ENCODE measurements around the gene SPSB3. TPM values are rescaled to one million over a fixed set of nuclear protein-coding genes. Genes with fewer than 3 reads are reported as not detected.

SPSB3 gene
- total and polyA plus RNA-seq, 4 donors = 27.7 to 60.5 (median 37.8) TPM

- TF ChIP-seq REST (IDR thresholded peaks at IDR 0.05) (no peak), FOXA1 (IDR thresholded peaks at IDR 0.05) (no peak)
Observed at GRCh38 chr16:1743376-1744337, 38.7 kb downstream of the SPSB3 start (continued).

DNA sequence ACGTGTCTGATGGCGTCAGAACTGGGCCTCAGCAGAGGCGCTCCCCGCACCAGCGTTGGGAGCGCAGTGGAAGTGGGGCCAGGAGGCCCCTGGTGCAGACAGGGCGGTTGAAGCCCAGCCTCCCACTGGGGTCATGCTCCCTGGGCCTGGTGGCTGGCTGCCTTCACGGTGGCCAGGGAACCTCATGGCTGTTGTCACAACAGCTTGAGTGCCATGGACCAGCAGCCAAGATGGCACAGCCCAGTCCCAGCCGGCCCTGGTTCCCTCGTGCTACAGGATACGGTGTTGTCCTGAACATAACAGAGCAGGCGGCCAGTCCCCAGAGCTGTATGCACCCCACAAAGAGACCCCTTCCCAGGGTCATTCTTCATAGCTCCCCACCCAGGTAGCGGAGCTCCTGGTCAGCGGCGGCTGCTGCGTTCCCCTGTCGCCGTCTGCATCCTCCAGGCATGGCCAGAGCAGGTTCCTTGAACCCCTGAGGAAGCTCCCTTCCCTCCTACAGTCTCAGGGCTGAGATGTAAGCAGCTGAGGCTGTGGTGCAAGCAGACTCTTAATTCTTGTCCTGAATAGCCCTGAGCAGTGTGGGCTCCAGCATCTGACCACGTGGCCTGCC is 40.7 kb downstream of the SPSB3 start:
- WGBS = 97% methylated on average over 19 of the region's 19 CpGs
- no peaks in the 10 kb centered on the region for H3K27me3 ChIP-seq (ENCODE audit: control insufficient read depth in 4 of 4, insufficient read depth in 4 of 4, low read length in 3 of 4)
- no peak overlapping the region for H3K9ac ChIP-seq (ENCODE audit: low read depth in 1 of 2, low read length in 2 of 2)
- no peaks in the 10 kb centered on the region for H3K9me3 ChIP-seq (ENCODE audit: control insufficient read depth in 4 of 4, low read length in 3 of 4)
- peaks cover 4 to 39% (median 7%) of the 10 kb centered on the region in 4 donors for H3K36me3 ChIP-seq (ENCODE audit: control insufficient read depth in 4 of 4, insufficient read depth in 3 of 4, low read depth in 1 of 4, low read length in 3 of 4)
- no peaks in the 10 kb centered on the region for H3K4me1 ChIP-seq (ENCODE audit: control insufficient read depth in 4 of 4, insufficient read depth in 4 of 4, low read length in 3 of 4)
- TF ChIP-seq HNF4A (conservative IDR thresholded peaks at IDR 0.05) = no peak
- no peak for TF ChIP-seq FOXA1 (IDR thresholded peaks at IDR 0.05)
- no peak for TF ChIP-seq HNF4G (IDR thresholded peaks at IDR 0.05)
- no peak for TF ChIP-seq REST (IDR thresholded peaks at IDR 0.05)
- no peak for TF ChIP-seq GABPA (IDR thresholded peaks at IDR 0.05 in 1 of 2, conservative IDR thresholded peaks at IDR 0.05 in 1 of 2)
- TF ChIP-seq RXRA (IDR thresholded peaks at IDR 0.05) = no peak
- TF ChIP-seq EGR1 (IDR thresholded peaks at IDR 0.05; ENCODE audit: low read depth in 2 of 2) = no peak
- TF ChIP-seq, protein P1, sequence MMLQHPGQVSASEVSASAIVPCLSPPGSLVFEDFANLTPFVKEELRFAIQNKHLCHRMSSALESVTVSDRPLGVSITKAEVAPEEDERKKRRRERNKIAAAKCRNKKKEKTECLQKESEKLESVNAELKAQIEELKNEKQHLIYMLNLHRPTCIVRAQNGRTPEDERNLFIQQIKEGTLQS (IDR thresholded peaks at IDR 0.05) = no peak
- no peak for TF ChIP-seq SP1 (IDR thresholded peaks at IDR 0.05)
- no peak for TF ChIP-seq RAD21 (IDR thresholded peaks at IDR 0.05)
- no peak for TF ChIP-seq MAX (IDR thresholded peaks at IDR 0.05)
- no peak for TF ChIP-seq FOXA2 (IDR thresholded peaks at IDR 0.05)
- no peak for TF ChIP-seq CTCF (IDR thresholded peaks at IDR 0.05; ENCODE audit: low read depth, low read length, missing input control)
- TF ChIP-seq NR2F2 (IDR thresholded peaks at IDR 0.05) = no peak
- TF ChIP-seq, protein P2, sequence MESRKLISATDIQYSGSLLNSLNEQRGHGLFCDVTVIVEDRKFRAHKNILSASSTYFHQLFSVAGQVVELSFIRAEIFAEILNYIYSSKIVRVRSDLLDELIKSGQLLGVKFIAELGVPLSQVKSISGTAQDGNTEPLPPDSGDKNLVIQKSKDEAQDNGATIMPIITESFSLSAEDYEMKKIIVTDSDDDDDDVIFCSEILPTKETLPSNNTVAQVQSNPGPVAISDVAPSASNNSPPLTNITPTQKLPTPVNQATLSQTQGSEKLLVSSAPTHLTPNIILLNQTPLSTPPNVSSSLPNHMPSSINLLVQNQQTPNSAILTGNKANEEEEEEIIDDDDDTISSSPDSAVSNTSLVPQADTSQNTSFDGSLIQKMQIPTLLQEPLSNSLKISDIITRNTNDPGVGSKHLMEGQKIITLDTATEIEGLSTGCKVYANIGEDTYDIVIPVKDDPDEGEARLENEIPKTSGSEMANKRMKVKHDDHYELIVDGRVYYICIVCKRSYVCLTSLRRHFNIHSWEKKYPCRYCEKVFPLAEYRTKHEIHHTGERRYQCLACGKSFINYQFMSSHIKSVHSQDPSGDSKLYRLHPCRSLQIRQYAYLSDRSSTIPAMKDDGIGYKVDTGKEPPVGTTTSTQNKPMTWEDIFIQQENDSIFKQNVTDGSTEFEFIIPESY (IDR thresholded peaks at IDR 0.05) = no peak
- no peak for TF ChIP-seq TAF1 (conservative IDR thresholded peaks at IDR 0.05)
- no peak for TF ChIP-seq YY1 (IDR thresholded peaks at IDR 0.05)
- no peak for DNase-seq (ENCODE audit: low spot score)
- no peak overlapping the region for H3K4me3 ChIP-seq (ENCODE audit: low read depth in 1 of 3, low read length in 3 of 3)
- H3K27ac ChIP-seq (ENCODE audit: low read depth in 1 of 2, low read length in 2 of 2) = no peak overlapping the region

All from liver (tissue), 9 donors.